Sigmoid colon (tissue), 7 donors: ENCODE results near the gene RTTN. TPM values are rescaled to one million over a fixed set of nuclear protein-coding genes. Genes with fewer than 3 reads are reported as not detected.
"Not testable (repeated sequence)": the region's sequence is repeated elsewhere in the genome, so short reads cannot be mapped to it uniquely, and the experiment has no call there.

Experiments
- DNase-seq: peaks from one replicate; pipeline ENCODE4 v3.0.0-alpha.2; 2019
- H3K27ac ChIP-seq, 4 donors: fragments of 200-600 bp; sonication (generic); one replicate each; pipeline ENCODE4 v1.5.1; 2016 to 2019; ENCODE audit warnings: mild to moderate bottlenecking in 1 of 4
- H3K27me3 ChIP-seq, 3 donors: fragments of 200-600 bp; sonication (generic); one replicate each; pipeline ENCODE4 v1.5.1; 2019; ENCODE audit warnings: mild to moderate bottlenecking in 1 of 3
- H3K36me3 ChIP-seq, 4 donors: fragments of 200-600 bp; sonication (generic); one replicate each; pipeline ENCODE4 v1.5.1; 2016 to 2019
- H3K4me1 ChIP-seq, 4 donors: fragments of 200-600 bp; sonication (generic); one replicate each; pipeline ENCODE4 v1.5.1; 2017 to 2019
- H3K4me3 ChIP-seq, 4 donors: fragments of 200-600 bp; sonication (generic); one replicate each; pipeline ENCODE4 v1.5.1; 2017 to 2019; ENCODE audit warnings: mild to moderate bottlenecking in 2 of 4, moderate library complexity in 1 of 4
- H3K9me3 ChIP-seq, 4 donors: fragments of 200-600 bp in 3 of 4; sonication (generic) in 3 of 4; one replicate each; pipeline versions ENCODE4 v1.5.1 to v1.6.1; 2013 to 2019
- EP300 ChIP-seq, 4 donors: sonication (generic); formaldehyde crosslinking; IDR thresholded peaks; one replicate each; pipeline ENCODE4 v1.6.1; 2017; ENCODE audit warnings: antibody characterized with exemption in 4 of 4
- POLR2A ChIP-seq, 2 donors: fragments of 450-650 bp; IDR thresholded peaks; one replicate each; pipeline ENCODE4 v1.6.1; 2016; ENCODE audit warnings: antibody characterized with exemption in 2 of 2, mild to moderate bottlenecking in 2 of 2, moderate library complexity in 2 of 2
- POLR2AphosphoS5 ChIP-seq, 4 donors: sonication (generic); formaldehyde crosslinking; IDR thresholded peaks; one replicate each; pipeline ENCODE4 v1.6.1; 2017; ENCODE audit warnings: antibody characterized with exemption in 4 of 4
- WGBS, 2 donors: extraction: QIAGEN DNeasy Blood & Tissue Kit; methylation state at CpG; one replicate each; pipeline ENCODE4 v1.1.7; 2013; 5-methylcytosine and 5-hydroxymethylcytosine counted together
- intact Hi-C: fragments of 100-400 bp; cut with DNase I; formaldehyde crosslinking; loops from one replicate; pipeline ENCODE4 v1.15.1; 2023
- polyA plus RNA-seq, 3 donors: library from polyadenylated mRNA; stranded (reverse); fragments of 200-250 nt; gene quantifications; one replicate each; pipeline ENCODE4 v1.2.3, GENCODE V29; 2013
- total RNA-seq, 4 donors: library from RNA; depleted of rRNA; stranded (reverse); fragments of >200 nt; gene quantifications; one replicate each; pipeline ENCODE4 v1.1.0, GENCODE V29; 2016
- TF ChIP-seq, protein P1 (sequence below), 4 experiments: fragments of 450-650 bp in 3 of 4; fragments of 200-600 bp in 1 of 4; IDR thresholded peaks; one replicate each; pipeline ENCODE4 v1.5.1; 2016 to 2019; ENCODE audit warnings: antibody characterized with exemption in 4 of 4, mild to moderate bottlenecking in 3 of 4, moderate library complexity in 2 of 4
- donor health status: healthy with polysubstance abuse.
- donor health status: Bipolar disorder and iron deficiency.
- donor health status: healthy.

Gene RTTN
- total and polyA plus RNA-seq, 7 donors = 1.4 to 18.2 (median 11.3) TPM

DNA sequence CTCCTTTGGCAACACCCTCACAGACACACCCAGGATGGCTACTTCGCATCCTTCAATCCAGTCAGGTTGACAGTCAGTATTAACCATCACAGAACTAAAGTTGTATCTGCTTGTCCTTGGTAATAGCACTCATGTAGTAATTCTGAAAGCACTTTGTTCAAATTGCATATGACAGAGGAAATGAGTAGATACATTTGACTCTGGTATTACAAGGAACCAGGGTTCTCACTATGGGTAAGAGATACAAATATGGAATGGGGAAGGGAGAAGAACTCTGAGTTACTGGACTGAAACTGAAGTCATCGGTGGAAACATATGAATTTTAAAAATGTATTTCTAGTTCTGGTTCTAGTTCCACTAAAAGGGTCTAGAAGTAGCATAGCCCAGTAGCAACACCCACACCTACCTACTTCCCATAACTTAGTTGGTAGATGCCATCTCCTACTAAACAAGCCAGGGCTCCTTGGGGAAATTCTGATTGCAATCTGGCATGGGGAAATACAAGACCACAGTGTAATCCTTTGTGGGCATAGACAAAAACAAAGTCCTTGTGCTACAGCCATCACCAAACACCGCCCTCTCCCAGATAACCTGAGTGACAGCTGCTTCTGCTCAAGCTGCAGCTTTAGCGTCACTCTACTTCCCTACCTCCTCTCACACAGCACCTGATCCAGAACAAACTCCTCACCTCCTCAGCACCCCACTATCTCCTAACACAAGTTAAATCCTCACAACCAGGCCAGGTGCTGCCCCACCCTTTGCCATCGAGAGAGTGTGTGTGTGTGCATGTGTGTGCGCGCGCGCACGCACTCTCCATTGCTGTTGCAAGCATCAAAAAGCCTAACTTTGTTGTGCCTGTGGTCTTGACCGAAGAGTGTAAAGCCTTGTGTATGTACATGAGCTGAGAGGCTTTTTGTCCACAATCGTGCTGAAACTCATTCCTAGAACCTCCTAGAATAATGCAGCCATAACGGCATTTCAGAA, 226.5 kb downstream of the RTTN start:
- WGBS, 2 donors = 86 to 88% methylated on average over 13 of the region's 13 CpGs
- intact Hi-C loops = no loop called here

DNA sequence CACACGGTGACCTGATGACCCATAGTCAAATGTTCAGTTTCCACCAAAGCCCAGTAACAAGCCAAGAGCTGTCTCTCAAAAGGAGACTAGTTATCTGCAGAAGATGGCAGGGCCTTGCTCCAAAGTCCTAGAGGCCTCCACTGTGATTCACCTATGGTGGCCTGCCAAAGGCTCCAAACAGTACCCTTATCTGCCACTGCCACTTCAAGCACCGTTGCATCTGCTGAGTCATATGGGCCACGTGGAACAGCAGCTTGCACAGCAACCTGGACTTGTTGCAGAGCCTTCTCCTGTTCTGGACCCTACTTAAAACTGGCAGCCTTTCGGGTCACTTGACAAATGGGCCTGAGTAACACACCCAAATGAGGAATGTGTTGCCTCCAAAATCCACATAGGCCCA, 230.2 kb downstream of the RTTN start:
- H3K27ac ChIP-seq, intact Hi-C loops, H3K27me3 ChIP-seq, DNase-seq, H3K4me3 ChIP-seq, H3K4me1 ChIP-seq, H3K36me3 ChIP-seq: not testable (repeated sequence)
- H3K9me3 ChIP-seq = peaks cover 7 to 14% (median 11%) of the 10 kb centered on the region in 4 donors
- WGBS, 2 donors = 92 to 93% methylated on average over 4 of the region's 4 CpGs

More for the DNA sequence above, 226.5 kb downstream of the RTTN start:
- no peak for DNase-seq
- H3K4me3 ChIP-seq = no peak overlapping the region
- H3K27me3 ChIP-seq = no peaks in the 10 kb centered on the region
- no peaks in the 10 kb centered on the region for H3K4me1 ChIP-seq
- no peak overlapping the region for H3K27ac ChIP-seq
- no peaks in the 10 kb centered on the region for H3K36me3 ChIP-seq
- peaks cover 3 to 12% (median 9%) of the 10 kb centered on the region in 4 donors for H3K9me3 ChIP-seq
- TF ChIP-seq EP300 (IDR thresholded peaks at IDR 0.05) (no peak), POLR2A (IDR thresholded peaks at IDR 0.05) (no peak), POLR2AphosphoS5 (IDR thresholded peaks at IDR 0.05) (no peak)
- TF ChIP-seq, protein P1, sequence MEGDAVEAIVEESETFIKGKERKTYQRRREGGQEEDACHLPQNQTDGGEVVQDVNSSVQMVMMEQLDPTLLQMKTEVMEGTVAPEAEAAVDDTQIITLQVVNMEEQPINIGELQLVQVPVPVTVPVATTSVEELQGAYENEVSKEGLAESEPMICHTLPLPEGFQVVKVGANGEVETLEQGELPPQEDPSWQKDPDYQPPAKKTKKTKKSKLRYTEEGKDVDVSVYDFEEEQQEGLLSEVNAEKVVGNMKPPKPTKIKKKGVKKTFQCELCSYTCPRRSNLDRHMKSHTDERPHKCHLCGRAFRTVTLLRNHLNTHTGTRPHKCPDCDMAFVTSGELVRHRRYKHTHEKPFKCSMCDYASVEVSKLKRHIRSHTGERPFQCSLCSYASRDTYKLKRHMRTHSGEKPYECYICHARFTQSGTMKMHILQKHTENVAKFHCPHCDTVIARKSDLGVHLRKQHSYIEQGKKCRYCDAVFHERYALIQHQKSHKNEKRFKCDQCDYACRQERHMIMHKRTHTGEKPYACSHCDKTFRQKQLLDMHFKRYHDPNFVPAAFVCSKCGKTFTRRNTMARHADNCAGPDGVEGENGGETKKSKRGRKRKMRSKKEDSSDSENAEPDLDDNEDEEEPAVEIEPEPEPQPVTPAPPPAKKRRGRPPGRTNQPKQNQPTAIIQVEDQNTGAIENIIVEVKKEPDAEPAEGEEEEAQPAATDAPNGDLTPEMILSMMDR (IDR thresholded peaks at IDR 0.05) = no peak

DNA sequence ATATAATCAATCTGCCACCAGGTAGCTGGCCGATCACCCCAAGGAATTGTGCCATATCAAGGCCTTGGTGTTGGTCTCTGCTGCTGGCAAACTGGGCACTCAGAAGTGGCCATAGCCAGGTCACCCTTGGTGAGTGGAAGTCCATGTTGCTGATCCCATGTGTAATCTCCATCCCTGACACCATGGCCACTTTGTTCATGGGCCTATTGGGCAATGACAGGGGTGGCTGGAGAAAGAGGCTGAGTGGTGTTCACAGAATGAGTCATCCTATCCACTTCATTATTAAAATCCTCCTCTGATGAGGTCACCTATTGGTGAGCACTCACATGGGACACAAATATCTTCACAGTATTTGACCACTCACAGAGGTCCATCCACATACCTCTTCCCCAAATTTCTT, 231.1 kb downstream of the RTTN start:
- Histone ChIP-seq H3K27me3 (no peaks in the 10 kb centered on the region), H3K4me3 (no peak overlapping the region), H3K27ac (no peak overlapping the region), H3K4me1 (no peaks in the 10 kb centered on the region), H3K36me3 (no peaks in the 10 kb centered on the region), H3K9me3 (peaks cover 7 to 14% (median 11%) of the 10 kb centered on the region in 4 donors)
- DNase-seq = no peak
- WGBS, 2 donors = 95% methylated on average over 1 of the region's 1 CpG
- intact Hi-C loops = no loop called here
- TF ChIP-seq POLR2A (IDR thresholded peaks at IDR 0.05) (no peak), EP300 (IDR thresholded peaks at IDR 0.05) (no peak), POLR2AphosphoS5 (IDR thresholded peaks at IDR 0.05) (no peak)
- TF ChIP-seq, protein P1 (IDR thresholded peaks at IDR 0.05) = no peak

DNA sequence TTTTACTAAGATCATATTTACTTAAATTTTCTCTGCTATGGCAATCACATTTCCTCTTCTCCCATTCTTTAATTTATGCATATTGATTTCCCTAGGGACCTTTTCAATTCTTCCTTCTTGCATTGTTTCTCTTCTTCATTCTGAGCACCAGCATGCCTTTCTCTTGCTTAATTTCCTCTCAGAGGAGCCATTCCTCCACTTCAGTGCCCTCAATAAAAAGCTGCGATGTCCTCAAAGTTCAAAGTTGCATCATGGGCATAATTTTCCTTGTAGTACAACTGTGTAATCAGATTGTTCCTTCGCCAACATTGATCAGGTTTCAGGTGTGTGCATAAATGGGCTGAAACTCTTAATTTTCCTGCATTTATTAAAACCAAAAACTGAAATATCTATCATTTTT, 236.0 kb downstream of the RTTN start:
- Histone ChIP-seq H3K27me3 (no peaks in the 10 kb centered on the region), H3K27ac (no peak overlapping the region), H3K4me1 (no peaks in the 10 kb centered on the region), H3K9me3 (peaks cover 0 to 7% (median under 1%) of the 10 kb centered on the region in 4 donors), H3K4me3 (no peak overlapping the region), H3K36me3 (no peaks in the 10 kb centered on the region)
- WGBS, 2 donors = 76 to 79% methylated on average over 2 of the region's 2 CpGs
- DNase-seq = no peak
- intact Hi-C loops = no loop called here
- TF ChIP-seq EP300 (IDR thresholded peaks at IDR 0.05) (no peak), POLR2AphosphoS5 (IDR thresholded peaks at IDR 0.05) (no peak), POLR2A (IDR thresholded peaks at IDR 0.05) (no peak)
- TF ChIP-seq, protein P1 (IDR thresholded peaks at IDR 0.05) = no peak

DNA sequence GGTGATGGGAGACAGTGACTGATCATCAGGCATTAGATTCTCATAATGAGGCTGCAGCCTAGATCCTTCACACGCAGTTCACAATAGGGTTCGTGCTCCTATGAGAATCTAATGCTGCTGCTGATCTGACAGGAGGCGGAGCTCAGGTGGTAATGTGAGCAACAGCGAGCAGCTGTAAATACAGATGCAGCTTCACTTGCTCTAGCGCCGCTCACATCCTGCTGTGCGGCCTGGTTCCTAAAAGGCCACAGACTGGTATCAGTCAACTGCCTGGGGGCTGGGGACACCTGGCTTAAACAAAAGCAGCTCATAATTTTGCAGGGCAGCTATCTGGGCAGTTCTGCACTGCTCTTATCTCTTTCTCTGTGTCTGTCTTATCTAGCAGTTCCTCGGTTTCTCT, 237.4 kb downstream of the RTTN start:
- Histone ChIP-seq H3K4me1 (no peaks in the 10 kb centered on the region), H3K27me3 (no peaks in the 10 kb centered on the region), H3K4me3 (no peak overlapping the region), H3K9me3 (peaks cover 0 to 7% (median under 1%) of the 10 kb centered on the region in 4 donors), H3K27ac (no peak overlapping the region), H3K36me3 (no peaks in the 10 kb centered on the region)
- no peak for TF ChIP-seq POLR2A (IDR thresholded peaks at IDR 0.05)
- TF ChIP-seq, protein P1 (IDR thresholded peaks at IDR 0.05) = no peak
- no peak for TF ChIP-seq POLR2AphosphoS5 (IDR thresholded peaks at IDR 0.05)
- no peak for TF ChIP-seq EP300 (IDR thresholded peaks at IDR 0.05)
- intact Hi-C loops = no loop called here
- 70 to 87% methylated on average over 8 of the region's 8 CpGs for WGBS, 2 donors
- no peak for DNase-seq
